Keratinocyte (primary cell): ENCODE measurements around the gene UQCC2. TPM values are rescaled to one million over a fixed set of nuclear protein-coding genes. Genes with fewer than 3 reads are reported as not detected.

Experiments
- DNase-seq: peaks from one replicate; pipeline ENCODE4 v3.0.0-alpha.2; 2011; ENCODE audit warnings: low read depth, missing footprints, low spot score
- FAIRE-seq: peaks from 2 replicates; lab custom pipeline; 2011; peaks lifted over from hg19 to GRCh38; lab: Jason Lieb, UNC
- H2AFZ ChIP-seq: 2 replicates; pipeline ENCODE4 v1.6.0; 2012; ENCODE audit warnings: low read length, control low read depth, inconsistent platforms; ENCODE audit not compliant: control insufficient read depth
- H3K27ac ChIP-seq: 2 replicates; pipeline ENCODE4 v1.5.1; 2011; ENCODE audit warnings: low read length; ENCODE audit not compliant: control insufficient read depth, insufficient read depth
- H3K27me3 ChIP-seq: 3 replicates; pipeline ENCODE4 v1.6.0; 2011; ENCODE audit warnings: low read length; ENCODE audit not compliant: control insufficient read depth, insufficient read depth; ENCODE audit errors: extremely low read depth
- H3K36me3 ChIP-seq, 2 experiments: 2 replicates in 1 of 2; 3 replicates in 1 of 2; pipeline ENCODE4 v1.5.1; 2011; ENCODE audit warnings: low read length in 2 of 2, mild to moderate bottlenecking in 1 of 2; ENCODE audit not compliant: control insufficient read depth in 2 of 2, insufficient read depth in 2 of 2; ENCODE audit errors: extremely low read depth in 1 of 2
- H3K4me1 ChIP-seq: 3 replicates; pipeline ENCODE4 v1.5.1; 2011; ENCODE audit warnings: low read length; ENCODE audit not compliant: control insufficient read depth, insufficient read depth; ENCODE audit errors: extremely low read depth
- H3K4me2 ChIP-seq: 3 replicates; pipeline ENCODE4 v1.6.0; 2011; ENCODE audit warnings: low read depth, low read length; ENCODE audit not compliant: control insufficient read depth, insufficient read depth; ENCODE audit errors: extremely low read depth
- H3K4me3 ChIP-seq, 3 experiments: fragments of 200-600 bp in 1 of 3; sonication (generic) in 1 of 3; 2 replicates in 2 of 3; 3 replicates in 1 of 3; pipeline ENCODE4 v1.5.1; 2011 to 2016; ENCODE audit warnings: low read length in 3 of 3, mild to moderate bottlenecking in 3 of 3, control low read depth in 2 of 3, inconsistent platforms in 1 of 3, low read depth in 1 of 3, mixed read lengths in 1 of 3, mixed run types in 1 of 3, moderate library complexity in 1 of 3; ENCODE audit not compliant: control insufficient read depth in 2 of 3, insufficient read depth in 2 of 3; ENCODE audit errors: extremely low read depth in 1 of 3
- H3K79me2 ChIP-seq: 2 replicates; pipeline ENCODE4 v1.6.0; 2012; ENCODE audit warnings: low read length; ENCODE audit not compliant: control insufficient read depth, insufficient read depth
- H3K9ac ChIP-seq: 3 replicates; pipeline ENCODE4 v1.6.0; 2011; ENCODE audit warnings: low read length; ENCODE audit not compliant: control insufficient read depth, insufficient read depth; ENCODE audit errors: extremely low read depth
- H3K9me1 ChIP-seq: 3 replicates; pipeline ENCODE4 v1.6.0; 2011; ENCODE audit warnings: low read length; ENCODE audit not compliant: control insufficient read depth, insufficient read depth; ENCODE audit errors: extremely low read depth
- H3K9me3 ChIP-seq: 2 replicates; pipeline ENCODE4 v1.5.1; 2012; ENCODE audit warnings: low read depth, low read length; ENCODE audit not compliant: control insufficient read depth
- H4K20me1 ChIP-seq: 3 replicates; pipeline ENCODE4 v1.6.0; 2011; ENCODE audit warnings: low read length; ENCODE audit not compliant: control insufficient read depth, insufficient read depth; ENCODE audit errors: extremely low read depth
- CTCF ChIP-seq, 3 experiments: IDR thresholded peaks in 1 of 3; conservative IDR thresholded peaks in 1 of 3; optimal IDR thresholded peaks in 1 of 3; 2 replicates in 2 of 3; 3 replicates in 1 of 3; pipeline versions ENCODE3 to v1.5.1; 2011; ENCODE audit warnings: low read length in 3 of 3, mild to moderate bottlenecking in 3 of 3, moderate library complexity in 2 of 3, control low read depth in 1 of 3, inconsistent platforms in 1 of 3; ENCODE audit not compliant: insufficient read depth in 2 of 3; ENCODE audit errors: extremely low read depth in 1 of 3
- EZH2 ChIP-seq: IDR thresholded peaks from one replicate; pipeline ENCODE4 v1.6.1; 2012; ENCODE audit warnings: inconsistent platforms, mild to moderate bottlenecking, low read length, moderate library complexity
- dilution Hi-C: fragments of 300-500 bp; cut with MboI; formaldehyde crosslinking; loops from one replicate; pipeline ENCODE4 v1.7.0; 2020; ENCODE audit warnings: low sequenced_read_pairs; ENCODE audit not compliant: extremely low pct_ligation_motif_present
- polyA plus RNA-seq, 5 experiments: library from polyadenylated mRNA; depleted of rRNA in 3 of 5; stranded (reverse) in 3 of 5; stranded (forward) in 1 of 5; unstranded in 1 of 5; fragments of >200 nt; gene quantifications; 1 replicate in 1 of 5; 2 replicates in 3 of 5; 3 replicates in 1 of 5; pipeline versions ENCODE4 v1.2.1 to v1.2.3, GENCODE V29; 2011 to 2012; ENCODE audit warnings: missing spikeins in 2 of 5, low read depth in 1 of 5, low replicate concordance in 1 of 5

The UQCC2 gene
- polyA plus RNA-seq, 1 donor (not counting 4 experiments of a cell fraction or from before 2014, with no cell fraction given): 76.7 TPM

GRCh38 chr6:33710296-33711121 is 991 bp downstream of the UQCC2 start:
- peak overlapping the region; percentile 95 for H3K27ac ChIP-seq
- dilution Hi-C loops: no loop called here
- H3K27me3 ChIP-seq: no peaks in the 10 kb centered on the region
- FAIRE-seq (no peak), DNase-seq (no peak)
- peak overlapping the region; percentile 98 for H3K9ac ChIP-seq
- H2AFZ ChIP-seq: peak overlapping the region; percentile 97
- peaks cover 11 to 34% of the 10 kb centered on the region in 2 experiments for H3K36me3 ChIP-seq
- H3K9me1 ChIP-seq: peaks cover 2% of the 10 kb centered on the region
- H3K9me3 ChIP-seq: no peaks in the 10 kb centered on the region
- H4K20me1 ChIP-seq: no peaks in the 10 kb centered on the region
- peak overlapping the region; percentile 78 to 93 (median 87) for H3K4me3 ChIP-seq
- peaks cover 31% of the 10 kb centered on the region for H3K4me1 ChIP-seq
- TF ChIP-seq EZH2 (no peak), CTCF (optimal IDR thresholded peaks at IDR 0.05 in 1 of 3, IDR thresholded peaks at IDR 0.05 in 1 of 3, conservative IDR thresholded peaks at IDR 0.05 in 1 of 3; ENCODE audit: extremely low read depth in 1 of 3, insufficient read depth in 2 of 3, low read length in 3 of 3) (no peak)
- peaks cover 16% of the 10 kb centered on the region for H3K79me2 ChIP-seq
- peak overlapping the region; percentile 100 for H3K4me2 ChIP-seq

GRCh38 chr6:33709605-33710295 is 1.8 kb downstream of the UQCC2 start:
- Histone ChIP-seq H3K27ac (no peak overlapping the region), H2AFZ (no peak overlapping the region), H3K9ac (no peak overlapping the region), H3K36me3 (peaks cover 11 to 34% of the 10 kb centered on the region in 2 experiments), H4K20me1 (no peaks in the 10 kb centered on the region), H3K9me3 (no peaks in the 10 kb centered on the region), H3K79me2 (peaks cover 16% of the 10 kb centered on the region), H3K4me1 (peaks cover 34% of the 10 kb centered on the region), H3K27me3 (no peaks in the 10 kb centered on the region), H3K9me1 (peaks cover 2% of the 10 kb centered on the region), H3K4me3 (peak overlapping the region in 1 of 3 experiments; percentile 93), H3K4me2 (peak overlapping the region; percentile 100)
- TF ChIP-seq CTCF (optimal IDR thresholded peaks at IDR 0.05 in 1 of 3, IDR thresholded peaks at IDR 0.05 in 1 of 3, conservative IDR thresholded peaks at IDR 0.05 in 1 of 3; ENCODE audit: extremely low read depth in 1 of 3, insufficient read depth in 2 of 3, low read length in 3 of 3) (no peak), EZH2 (no peak)
- dilution Hi-C loops: no loop called here
- FAIRE-seq (no peak), DNase-seq (no peak)
